Measurements from ENCODE around the gene ING3.

Gene ING3

GRCh38 chr7:120950539-120951308 is at the start of gene ING3:
TSS of gene ING3 (plus strand) at chr7:120950777. CDS start at chr7:120950897, 120 bp downstream.
- DNase-seq, result peak; percentile 99

GRCh38 chr7:120915314-120916105 is 35.1 kb upstream of the ING3 start:
- no peak for DNase-seq

- DNase-seq, result no peak
These were observed 34.5 kb upstream of the ING3 start for GRCh38 chr7:120916121-120916520.

- no peak for DNase-seq
These were observed 34.0 kb upstream of the ING3 start for GRCh38 chr7:120916538-120916937.

GRCh38 chr7:120919466-120919865 is 31.1 kb upstream of the ING3 start:
- DNase-seq, result no peak

GRCh38 chr7:120920034-120920433 is 30.5 kb upstream of the ING3 start:
- no peak for DNase-seq

GRCh38 chr7:120920591-120921274 is 29.8 kb upstream of the ING3 start:
- DNase-seq, result no peak

GRCh38 chr7:120924837-120925236 is 25.7 kb upstream of the ING3 start:
- no peak for DNase-seq

GRCh38 chr7:120925392-120925791 is 25.2 kb upstream of the ING3 start:
- no peak for DNase-seq

GRCh38 chr7:120926943-120927346 is 23.6 kb upstream of the ING3 start:
- DNase-seq, result no peak

GRCh38 chr7:120927454-120928103 is 23.0 kb upstream of the ING3 start:
- DNase-seq, result no peak

DNA sequence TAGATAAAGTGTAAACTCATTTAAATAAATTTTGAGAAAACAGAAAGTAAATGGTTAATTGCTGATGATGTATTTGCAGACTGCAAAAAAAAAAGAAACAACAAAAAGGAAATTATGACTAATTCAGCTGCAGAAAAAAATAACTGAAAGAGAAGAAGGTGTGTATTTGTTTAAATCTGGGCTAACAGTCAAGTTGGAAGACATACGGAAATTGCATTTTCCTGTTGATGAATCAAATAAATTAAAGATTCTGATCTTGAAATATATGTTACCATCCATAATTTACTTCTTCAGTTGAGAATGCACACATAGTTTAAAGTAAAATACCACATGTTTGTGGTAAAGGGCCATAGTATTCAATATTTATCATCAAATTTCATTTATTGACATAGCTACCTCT is 19.3 kb upstream of the ING3 start:
- DNase-seq, result no peak

DNA sequence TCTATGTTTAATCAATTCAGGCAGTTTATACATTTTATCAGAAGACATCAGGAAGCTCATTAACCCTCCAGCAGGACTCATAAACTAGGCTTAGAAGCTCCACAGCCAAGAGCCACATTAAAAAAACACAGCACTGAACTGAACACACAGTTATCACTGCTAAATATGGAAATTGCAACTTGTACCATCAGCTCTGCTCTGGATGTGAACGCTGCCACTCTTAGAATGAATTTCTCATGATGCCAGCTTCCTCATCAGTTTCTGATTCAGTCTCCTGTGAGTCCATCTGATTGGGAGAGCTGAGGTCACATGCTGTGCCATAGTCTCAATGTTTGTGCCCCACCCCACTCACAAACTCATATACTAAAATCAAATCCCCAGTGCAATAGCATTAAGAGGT is 17.1 kb upstream of the ING3 start:
- DNase-seq, result no peak

DNA sequence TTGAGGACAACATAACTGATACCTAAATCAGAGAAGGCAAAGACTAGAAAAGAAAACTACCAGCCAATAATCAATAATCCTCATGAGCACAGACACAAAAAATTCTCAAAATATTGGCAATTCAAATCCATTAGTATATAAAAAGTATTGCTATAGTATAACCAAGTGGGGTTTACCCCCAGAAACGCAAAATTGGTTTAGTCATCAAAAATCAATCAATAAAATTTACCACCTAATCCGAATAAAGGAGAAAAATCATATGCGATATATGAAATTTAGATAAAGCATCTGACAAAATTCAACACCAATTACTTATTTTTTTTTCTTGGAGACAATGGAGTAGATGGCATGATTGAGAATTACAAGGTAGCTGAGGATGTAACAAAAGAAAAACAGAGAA is 11.2 kb upstream of the ING3 start:
- no peak for DNase-seq

- DNase-seq, result peak in 1 of 2 experiments; percentile 63
These were observed 9.5 kb upstream of the ING3 start for GRCh38 chr7:120941064-120941463.

DNA sequence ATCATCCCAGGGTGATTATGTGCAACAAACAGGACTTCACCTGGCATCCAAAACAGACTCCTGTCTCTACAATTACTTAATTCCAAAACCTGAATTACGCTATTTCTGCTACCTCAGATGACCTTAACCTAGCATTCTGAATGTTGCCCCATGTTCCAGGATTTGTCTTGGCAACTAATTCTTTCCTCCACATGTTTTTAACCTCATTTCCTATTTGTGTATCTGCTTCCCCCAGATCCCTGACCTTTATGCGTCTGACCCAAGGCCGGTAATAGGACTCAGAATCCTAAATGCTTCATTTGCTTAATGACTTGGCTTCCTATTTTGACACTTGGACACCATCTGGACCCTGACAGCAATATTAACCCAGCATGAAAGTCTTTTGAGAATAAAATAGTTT is 8.7 kb upstream of the ING3 start:
- DNase-seq, result no peak

DNA sequence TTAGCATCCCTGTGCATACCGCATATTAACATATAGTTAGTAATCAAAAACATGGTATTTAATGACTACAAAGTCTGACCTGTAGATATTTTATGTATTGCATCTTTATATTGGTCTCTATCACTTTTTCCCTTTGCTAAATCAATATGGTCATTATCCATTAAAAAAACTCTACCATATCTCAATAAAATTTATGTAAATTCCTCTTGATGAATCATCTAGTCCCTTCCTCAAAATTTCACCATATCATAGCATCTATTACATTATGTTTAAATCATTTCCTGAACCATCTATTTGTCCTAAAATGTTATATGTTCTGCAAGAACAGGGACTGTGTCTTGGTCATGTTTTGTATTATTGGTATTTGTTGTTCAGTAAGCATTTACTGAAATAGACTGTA is 7.7 kb upstream of the ING3 start:
- DNase-seq, result no peak

- peak in 1 of 2 experiments; percentile 21 for DNase-seq
These were observed 5.6 kb upstream of the ING3 start for GRCh38 chr7:120944826-120945562.

DNA sequence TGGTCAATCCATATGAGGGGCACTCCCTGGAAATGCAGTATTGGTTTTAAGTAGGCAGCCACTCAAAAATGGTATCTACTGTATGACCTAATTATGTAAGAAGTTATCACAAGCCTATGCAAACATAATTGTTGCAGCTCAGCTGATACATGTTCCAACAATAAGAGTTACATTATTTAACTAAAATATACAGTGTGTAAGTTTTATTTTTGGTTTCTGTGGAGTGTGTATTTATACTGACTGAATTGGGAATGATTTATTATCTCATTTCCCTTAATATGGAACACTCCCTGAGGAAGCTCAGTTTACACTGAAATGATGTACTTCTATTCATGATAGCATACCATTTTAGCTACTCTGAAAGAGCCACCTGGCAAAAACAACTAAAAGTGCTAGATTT is 2.6 kb upstream of the ING3 start:
- no peak for DNase-seq

DNA sequence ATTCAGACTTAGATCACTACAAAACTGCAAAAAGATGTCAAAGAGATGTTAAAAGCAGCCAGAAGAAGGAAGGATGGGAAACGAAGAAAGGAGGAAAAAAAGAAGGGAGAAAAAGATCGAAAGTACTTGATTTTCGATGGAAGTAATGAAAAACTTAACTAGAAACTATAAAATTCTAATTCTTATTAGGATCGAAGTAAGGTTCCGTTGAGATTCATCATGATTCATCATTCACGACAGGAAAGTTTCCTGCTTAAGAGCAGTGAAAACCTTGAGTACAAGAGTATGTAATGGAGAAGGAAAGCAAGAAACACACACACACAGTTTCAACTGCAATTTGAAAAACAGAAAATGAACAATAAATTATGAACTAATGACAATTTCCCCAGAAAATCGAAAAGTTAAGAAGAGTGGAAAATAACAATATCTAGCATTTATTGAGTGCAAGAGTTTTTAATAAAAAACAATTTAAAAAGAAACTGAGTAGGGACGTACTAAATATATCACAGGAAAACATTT is 1.1 kb upstream of the ING3 start:
- peak; percentile 24 to 43 for DNase-seq

DNA sequence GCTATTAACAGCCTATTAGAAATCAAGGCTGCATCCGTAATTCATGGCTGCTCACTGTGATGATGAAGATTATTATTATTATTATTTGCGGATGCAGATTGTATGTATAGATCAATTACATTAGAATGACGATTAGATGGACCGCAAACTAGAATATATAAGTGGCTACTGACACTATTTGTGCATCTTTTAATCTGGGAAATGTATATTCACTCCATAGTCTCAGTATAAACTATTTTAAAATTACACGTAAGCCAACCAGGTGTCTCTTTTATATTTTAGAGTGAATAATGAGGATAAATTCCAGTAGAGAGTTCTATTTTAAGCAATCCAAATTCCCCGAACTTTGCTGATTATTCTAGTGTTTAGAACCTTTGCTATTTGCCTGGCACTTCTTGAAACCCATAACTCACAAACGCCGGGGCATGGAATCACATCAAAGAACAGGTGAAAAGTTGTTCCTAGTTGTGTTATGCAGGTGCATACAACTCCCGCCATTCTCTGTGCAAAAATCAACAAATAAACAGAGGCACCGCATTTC is 509 bp upstream of the ING3 start:
- DNase-seq, result no peak

DNA sequence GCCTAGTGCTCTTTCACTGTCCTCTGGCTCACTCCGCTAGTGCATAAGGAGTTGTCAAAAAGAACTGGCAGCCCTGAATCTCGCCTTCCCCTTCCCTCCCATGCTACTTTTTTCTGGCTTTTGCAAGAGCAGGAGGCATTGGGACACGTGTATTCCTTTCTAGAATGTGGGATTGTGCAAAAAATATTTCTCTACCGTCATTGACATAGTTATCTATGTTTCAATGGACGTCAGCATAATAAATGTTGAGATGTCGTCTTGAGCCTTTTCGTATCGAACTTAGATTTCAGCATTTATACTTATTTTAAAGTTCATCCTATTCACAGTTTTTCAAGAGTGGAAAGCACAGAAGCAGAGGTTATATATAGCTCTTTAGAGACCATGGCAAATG is 727 bp downstream of the ING3 start:
- DNase-seq, result no peak

Data from NCI-H526 (cell line).